ENCODE results near the gene FGF12. TPM values are rescaled to one million over a fixed set of nuclear protein-coding genes. Genes with fewer than 3 reads are reported as not detected.

The FGF12 gene
- total and polyA plus RNA-seq, 2 donors (not counting 1 experiment from before 2014, with no cell fraction given), result 0.17 TPM; not detected in 1

DNA sequence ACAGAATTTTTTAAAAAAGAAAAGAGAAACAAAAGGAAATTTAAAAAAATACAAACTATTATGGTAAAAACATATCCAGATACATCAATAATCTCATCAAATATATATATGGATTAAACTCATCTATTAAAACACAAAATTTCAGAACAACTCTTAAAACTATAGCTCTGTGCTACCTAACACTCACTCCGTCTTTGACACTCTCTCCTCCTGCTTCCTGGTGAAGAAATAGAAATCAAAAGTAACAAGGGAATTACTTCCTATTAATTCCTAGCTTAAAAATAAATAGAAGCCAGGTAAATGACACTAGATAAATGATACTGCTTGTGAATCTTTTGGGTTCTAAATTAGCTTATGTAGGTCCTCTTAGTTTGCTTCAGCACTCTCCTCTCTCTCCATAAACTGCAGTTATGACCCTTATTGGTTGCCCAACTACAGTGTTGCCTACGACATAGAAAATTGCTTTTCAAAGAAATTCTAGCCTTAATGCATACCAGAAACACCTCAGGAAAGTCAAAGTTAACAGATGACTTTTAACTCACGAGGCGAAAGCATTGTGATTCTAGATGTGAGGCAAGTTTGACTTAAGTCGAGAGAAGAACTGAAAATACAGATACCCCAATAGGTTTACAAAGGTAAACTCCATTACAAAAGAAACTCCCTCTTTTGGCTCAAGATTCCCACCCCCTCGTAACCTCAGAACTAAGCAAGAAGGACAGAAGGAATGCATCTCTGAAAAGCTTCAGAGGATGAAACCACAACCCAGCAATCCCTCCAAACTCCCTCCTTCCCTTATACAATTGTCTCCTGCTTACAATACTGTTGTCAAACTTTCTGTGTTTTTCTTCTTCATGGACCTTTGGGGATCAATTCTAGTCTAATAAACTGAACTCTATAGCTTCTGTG lies 394.7 kb downstream of the FGF12 start:
- Histone ChIP-seq H3K27me3 (ENCODE audit: control insufficient read depth, insufficient read depth, low read length) (no peaks in the 10 kb centered on the region), H3K9me3 (ENCODE audit: control insufficient read depth, insufficient read depth, low read depth, low read length) (no peaks in the 10 kb centered on the region), H4K20me1 (ENCODE audit: control insufficient read depth, extremely low read depth, insufficient read depth, low read length) (no peaks in the 10 kb centered on the region), H3K4me3 (replicated peaks in 1 of 4; ENCODE audit: control extremely low read depth in 1 of 4, insufficient read depth in 1 of 4, low read depth in 3 of 4, low read length in 4 of 4) (no peak overlapping the region), H3K36me3 (ENCODE audit: control insufficient read depth, insufficient read depth, low read length) (no peaks in the 10 kb centered on the region), H2AFZ (ENCODE audit: low read length) (no peak overlapping the region), H3K9ac (ENCODE audit: insufficient read depth, low read length) (no peak overlapping the region), H3K4me1 (ENCODE audit: control insufficient read depth, extremely low read depth, insufficient read depth, low read length) (no peaks in the 10 kb centered on the region), H3K79me2 (ENCODE audit: control insufficient read depth, insufficient read depth, low read length) (no peaks in the 10 kb centered on the region), H3K4me2 (ENCODE audit: extremely low read depth, insufficient read depth, low read length) (no peak overlapping the region), H3K27ac (ENCODE audit: insufficient read depth, low read length) (no peak overlapping the region)
- TF ChIP-seq, protein P1, sequence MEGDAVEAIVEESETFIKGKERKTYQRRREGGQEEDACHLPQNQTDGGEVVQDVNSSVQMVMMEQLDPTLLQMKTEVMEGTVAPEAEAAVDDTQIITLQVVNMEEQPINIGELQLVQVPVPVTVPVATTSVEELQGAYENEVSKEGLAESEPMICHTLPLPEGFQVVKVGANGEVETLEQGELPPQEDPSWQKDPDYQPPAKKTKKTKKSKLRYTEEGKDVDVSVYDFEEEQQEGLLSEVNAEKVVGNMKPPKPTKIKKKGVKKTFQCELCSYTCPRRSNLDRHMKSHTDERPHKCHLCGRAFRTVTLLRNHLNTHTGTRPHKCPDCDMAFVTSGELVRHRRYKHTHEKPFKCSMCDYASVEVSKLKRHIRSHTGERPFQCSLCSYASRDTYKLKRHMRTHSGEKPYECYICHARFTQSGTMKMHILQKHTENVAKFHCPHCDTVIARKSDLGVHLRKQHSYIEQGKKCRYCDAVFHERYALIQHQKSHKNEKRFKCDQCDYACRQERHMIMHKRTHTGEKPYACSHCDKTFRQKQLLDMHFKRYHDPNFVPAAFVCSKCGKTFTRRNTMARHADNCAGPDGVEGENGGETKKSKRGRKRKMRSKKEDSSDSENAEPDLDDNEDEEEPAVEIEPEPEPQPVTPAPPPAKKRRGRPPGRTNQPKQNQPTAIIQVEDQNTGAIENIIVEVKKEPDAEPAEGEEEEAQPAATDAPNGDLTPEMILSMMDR (conservative IDR thresholded peaks at IDR 0.05 in 1 of 2, IDR thresholded peaks at IDR 0.05 in 1 of 2; ENCODE audit: low read depth in 1 of 2, low read length in 2 of 2), result no peak
- no peak for TF ChIP-seq EZH2 (IDR thresholded peaks at IDR 0.05; ENCODE audit: low read length, missing control alignments)
- DNase-seq (ENCODE audit: low read depth in 2 of 2), result peak in 1 of 2 donors; percentile 3

DNA sequence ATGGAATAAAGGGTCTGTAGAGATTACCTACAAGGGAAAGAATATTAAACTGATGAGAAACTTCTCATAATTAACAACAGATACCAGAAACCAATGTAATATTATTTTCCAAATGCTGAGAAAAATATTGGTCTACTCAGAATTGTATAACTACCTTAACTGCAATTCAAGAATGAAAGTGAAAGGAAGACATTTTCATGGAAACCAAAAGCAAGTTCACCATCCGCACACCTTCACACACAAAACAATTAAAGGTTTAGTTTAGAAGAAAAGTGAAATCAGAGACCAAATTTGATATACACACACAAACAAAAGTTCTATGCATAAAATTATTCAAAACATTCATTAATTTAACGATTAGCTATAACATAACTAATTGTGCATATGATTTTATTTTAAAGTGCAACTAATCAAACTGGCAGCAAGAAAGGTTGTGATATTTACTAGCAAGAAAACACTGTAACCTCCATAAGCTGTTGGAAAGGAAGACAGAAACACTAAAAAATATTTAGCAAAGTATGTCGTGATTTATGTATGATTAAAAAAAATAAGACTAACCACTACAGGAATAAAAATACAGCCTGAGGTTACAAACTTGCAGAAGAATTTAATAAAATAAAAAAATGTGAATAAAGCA lies 395.5 kb downstream of the FGF12 start:
- H3K79me2 ChIP-seq (ENCODE audit: control insufficient read depth, insufficient read depth, low read length), result no peaks in the 10 kb centered on the region
- no peak overlapping the region for H3K27ac ChIP-seq (ENCODE audit: insufficient read depth, low read length)
- TF ChIP-seq, protein P1 (conservative IDR thresholded peaks at IDR 0.05 in 1 of 2, IDR thresholded peaks at IDR 0.05 in 1 of 2; ENCODE audit: low read depth in 1 of 2, low read length in 2 of 2), result no peak
- no peak for TF ChIP-seq EZH2 (IDR thresholded peaks at IDR 0.05; ENCODE audit: low read length, missing control alignments)
- DNase-seq (ENCODE audit: low read depth in 2 of 2), result no peak
- H3K4me1 ChIP-seq (ENCODE audit: control insufficient read depth, extremely low read depth, insufficient read depth, low read length), result no peaks in the 10 kb centered on the region
- no peak overlapping the region for H3K4me3 ChIP-seq (replicated peaks in 1 of 4; ENCODE audit: control extremely low read depth in 1 of 4, insufficient read depth in 1 of 4, low read depth in 3 of 4, low read length in 4 of 4)
- H2AFZ ChIP-seq (ENCODE audit: low read length), result no peak overlapping the region
- no peaks in the 10 kb centered on the region for H3K9me3 ChIP-seq (ENCODE audit: control insufficient read depth, insufficient read depth, low read depth, low read length)
- no peaks in the 10 kb centered on the region for H3K27me3 ChIP-seq (ENCODE audit: control insufficient read depth, insufficient read depth, low read length)
- H3K36me3 ChIP-seq (ENCODE audit: control insufficient read depth, insufficient read depth, low read length), result no peaks in the 10 kb centered on the region
- H3K4me2 ChIP-seq (ENCODE audit: extremely low read depth, insufficient read depth, low read length), result no peak overlapping the region
- H4K20me1 ChIP-seq (ENCODE audit: control insufficient read depth, extremely low read depth, insufficient read depth, low read length), result no peaks in the 10 kb centered on the region
- no peak overlapping the region for H3K9ac ChIP-seq (ENCODE audit: insufficient read depth, low read length)

DNA sequence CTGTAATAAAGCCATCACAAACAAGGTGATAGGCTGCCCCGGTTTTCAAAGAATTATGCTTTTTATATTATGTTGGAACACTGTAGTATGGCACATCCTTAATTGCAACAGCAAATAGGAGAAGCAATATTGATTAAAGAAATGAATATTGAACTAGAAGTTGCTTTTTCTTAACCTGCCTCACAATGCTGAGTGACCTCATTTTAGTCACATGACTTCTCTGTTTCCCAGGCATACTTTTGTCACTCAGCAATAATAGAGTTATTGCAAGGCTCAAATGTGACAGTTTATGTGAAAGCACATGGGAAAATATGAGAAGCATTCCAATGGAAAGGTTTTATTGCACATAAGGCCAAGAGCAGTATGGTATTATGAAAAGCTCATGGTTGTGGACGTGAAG lies 400.7 kb downstream of the FGF12 start:
- no peak for DNase-seq (ENCODE audit: low read depth in 2 of 2)
- Histone ChIP-seq H3K9me3 (ENCODE audit: control insufficient read depth, insufficient read depth, low read depth, low read length) (no peaks in the 10 kb centered on the region), H3K4me2 (ENCODE audit: extremely low read depth, insufficient read depth, low read length) (no peak overlapping the region), H3K27ac (ENCODE audit: insufficient read depth, low read length) (no peak overlapping the region), H3K4me1 (ENCODE audit: control insufficient read depth, extremely low read depth, insufficient read depth, low read length) (no peaks in the 10 kb centered on the region), H3K9ac (ENCODE audit: insufficient read depth, low read length) (no peak overlapping the region), H3K36me3 (ENCODE audit: control insufficient read depth, insufficient read depth, low read length) (no peaks in the 10 kb centered on the region), H4K20me1 (ENCODE audit: control insufficient read depth, extremely low read depth, insufficient read depth, low read length) (no peaks in the 10 kb centered on the region), H3K79me2 (ENCODE audit: control insufficient read depth, insufficient read depth, low read length) (no peaks in the 10 kb centered on the region), H3K4me3 (replicated peaks in 1 of 4; ENCODE audit: control extremely low read depth in 1 of 4, insufficient read depth in 1 of 4, low read depth in 3 of 4, low read length in 4 of 4) (no peak overlapping the region), H3K27me3 (ENCODE audit: control insufficient read depth, insufficient read depth, low read length) (no peaks in the 10 kb centered on the region), H2AFZ (ENCODE audit: low read length) (no peak overlapping the region)
- no peak for TF ChIP-seq EZH2 (IDR thresholded peaks at IDR 0.05; ENCODE audit: low read length, missing control alignments)
